HG03103 (cell line): ENCODE data around the gene G6PC3.
"Not testable (repeated sequence)": the region's sequence is repeated elsewhere in the genome, so short reads cannot be mapped to it uniquely, and the experiment has no call there.

Experiments used
- ATAC-seq: cut with Tn5 transposase; IDR thresholded peaks from one replicate; pipeline ENCODE4 v1.9.1; 2021; ENCODE audit warnings: low read depth; ENCODE audit not compliant: unreplicated experiment

G6PC3 gene

DNA sequence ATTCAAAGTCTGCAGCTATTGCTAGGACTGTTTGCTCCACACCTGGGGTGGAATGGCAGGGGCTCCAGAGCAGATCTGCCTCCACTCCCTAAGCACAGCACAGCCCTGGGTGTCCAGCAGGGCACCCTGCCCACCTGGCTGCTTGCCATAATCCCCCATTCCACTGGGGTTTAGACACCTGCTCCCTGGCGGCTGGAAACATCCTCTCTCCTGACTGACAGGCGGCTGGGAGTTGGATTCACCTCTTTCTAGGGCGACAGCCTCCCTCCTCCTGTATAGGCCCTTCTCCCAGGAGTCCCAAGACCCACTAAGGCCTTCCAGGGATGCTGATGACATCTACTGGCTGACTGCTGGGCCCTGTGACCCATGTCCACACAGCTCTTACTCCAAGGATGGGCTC, 34.9 kb downstream of the G6PC3 start:
- no peak for ATAC-seq

DNA sequence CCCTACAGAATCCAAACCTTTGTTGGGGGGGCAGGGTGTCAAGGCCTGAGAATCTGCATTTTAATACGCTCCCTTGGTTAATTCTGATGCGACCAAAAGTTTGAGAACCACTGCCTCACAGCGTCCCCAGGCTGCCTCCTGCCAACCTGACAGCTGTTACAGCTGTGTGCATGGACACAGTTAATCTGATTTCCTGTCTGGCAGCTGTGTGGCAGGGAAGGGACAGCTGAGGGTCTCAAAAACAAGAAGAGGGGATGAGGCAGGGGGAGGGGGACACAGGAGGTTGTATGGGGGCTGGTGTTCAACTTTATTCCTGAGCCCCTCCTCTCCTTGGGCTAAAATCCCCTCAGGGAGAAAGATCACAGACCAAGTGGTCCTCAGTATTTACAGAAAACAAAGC, 35.4 kb downstream of the G6PC3 start:
- ATAC-seq: no peak

DNA sequence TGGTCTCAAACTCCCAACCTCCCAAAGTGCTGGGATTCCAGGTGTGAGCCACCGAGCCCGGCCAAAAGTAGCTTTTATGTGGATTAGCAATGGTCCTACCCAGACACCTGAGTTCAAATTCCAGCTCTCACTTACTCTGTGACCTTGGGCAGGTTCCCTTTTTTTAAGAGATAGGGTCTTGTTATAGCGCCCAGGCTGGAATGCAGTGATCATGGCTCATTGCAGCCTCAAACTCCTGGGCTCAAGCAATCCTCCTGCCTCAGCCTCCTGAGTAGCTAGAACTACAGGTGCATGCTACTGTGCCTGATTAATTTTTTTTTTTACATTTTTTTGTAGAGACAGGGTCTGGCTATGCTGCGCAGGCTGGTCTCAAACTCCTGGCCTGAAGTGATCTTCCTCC, 36.3 kb downstream of the G6PC3 start:
- no peak for ATAC-seq

DNA sequence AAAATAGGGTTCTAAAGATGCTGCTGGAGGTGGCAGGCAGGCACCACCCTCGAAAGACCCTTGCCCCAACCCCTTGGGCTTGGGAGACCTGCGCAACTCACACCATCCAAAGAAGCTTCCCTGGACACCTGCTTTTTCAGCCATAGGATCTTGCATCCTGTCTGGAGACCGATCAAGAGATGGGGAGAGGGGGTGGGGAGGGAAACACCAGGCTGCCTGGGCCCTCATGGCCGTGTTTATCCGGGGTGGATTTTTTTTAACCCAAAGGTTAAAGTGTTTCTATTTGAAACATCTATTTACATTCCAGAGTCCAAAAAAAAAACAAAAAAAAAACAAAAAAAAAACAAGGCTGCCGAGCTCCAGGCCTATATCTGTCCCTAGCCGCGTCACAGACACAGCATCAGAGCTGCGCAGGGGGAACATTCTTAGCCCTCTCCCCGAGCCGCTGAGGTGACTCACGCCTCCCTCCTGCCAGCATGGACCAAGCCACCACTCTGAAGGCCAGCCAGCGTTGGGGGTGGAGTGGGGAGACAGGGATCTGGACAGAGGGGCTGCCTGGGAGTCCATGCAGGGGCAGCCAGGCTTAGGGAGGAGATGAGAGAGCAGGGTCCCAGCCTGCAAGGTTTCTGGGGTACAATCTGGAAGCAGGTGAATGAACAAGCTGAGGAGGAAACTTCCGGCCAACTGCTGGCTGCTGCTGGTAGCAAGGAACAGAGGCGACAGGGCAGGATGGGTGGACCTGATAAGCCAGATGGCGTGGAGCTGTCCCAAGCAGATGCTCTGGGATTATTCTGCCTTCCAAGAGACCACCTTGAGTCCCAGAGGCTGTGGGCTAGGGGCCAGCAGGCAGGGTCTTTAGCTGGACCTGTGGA, 38.1 kb downstream of the G6PC3 start:
- ATAC-seq: no peak

DNA sequence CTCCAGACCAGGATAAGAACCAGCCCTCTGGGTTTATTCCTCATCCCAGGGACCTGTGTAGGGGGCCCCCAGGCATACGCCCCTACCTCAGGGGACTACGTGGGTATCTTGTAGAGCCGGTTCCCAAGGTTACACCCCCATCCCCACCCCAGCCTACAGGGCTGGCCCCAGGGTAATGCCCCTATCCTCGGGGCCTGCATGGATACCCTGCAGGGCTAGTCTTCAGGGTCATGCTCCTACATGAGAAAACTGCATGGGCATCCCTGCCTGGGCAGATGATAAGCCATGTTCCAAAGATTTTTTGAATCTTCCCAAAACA, 38.7 kb downstream of the G6PC3 start:
- no peak for ATAC-seq

DNA sequence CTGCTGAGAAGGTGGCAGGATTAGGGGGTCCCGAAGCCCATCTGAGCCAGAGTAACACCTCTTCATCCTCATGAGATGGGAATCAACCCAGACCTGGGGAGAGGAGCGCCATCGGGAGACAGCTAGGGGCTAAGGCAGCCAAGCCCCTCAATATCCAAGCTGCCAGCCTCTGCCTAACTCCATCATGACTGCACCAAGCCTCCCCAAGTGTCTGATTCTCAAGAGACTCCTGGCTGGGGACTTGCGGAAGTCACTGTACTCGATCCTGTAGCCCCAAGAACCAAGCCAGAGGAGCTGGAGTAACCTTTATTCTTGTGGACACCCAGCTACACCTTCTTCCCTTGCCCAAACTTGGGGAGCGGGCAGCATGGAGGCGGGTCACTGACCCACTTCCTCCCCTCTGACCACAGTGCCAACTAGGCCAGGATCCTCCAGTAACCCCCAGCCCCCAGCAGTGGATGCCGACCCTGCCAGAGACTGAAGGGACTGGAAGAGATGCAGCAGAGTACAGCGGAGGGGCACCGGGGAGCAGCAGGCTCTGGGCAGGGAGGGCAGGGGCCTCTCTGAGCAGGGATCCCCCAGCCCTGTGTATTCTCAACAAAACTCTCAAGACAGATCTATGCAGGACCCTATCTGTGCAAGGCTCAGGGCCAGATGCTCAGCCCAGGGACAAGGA, 39.6 kb downstream of the G6PC3 start:
- no peak for ATAC-seq

DNA sequence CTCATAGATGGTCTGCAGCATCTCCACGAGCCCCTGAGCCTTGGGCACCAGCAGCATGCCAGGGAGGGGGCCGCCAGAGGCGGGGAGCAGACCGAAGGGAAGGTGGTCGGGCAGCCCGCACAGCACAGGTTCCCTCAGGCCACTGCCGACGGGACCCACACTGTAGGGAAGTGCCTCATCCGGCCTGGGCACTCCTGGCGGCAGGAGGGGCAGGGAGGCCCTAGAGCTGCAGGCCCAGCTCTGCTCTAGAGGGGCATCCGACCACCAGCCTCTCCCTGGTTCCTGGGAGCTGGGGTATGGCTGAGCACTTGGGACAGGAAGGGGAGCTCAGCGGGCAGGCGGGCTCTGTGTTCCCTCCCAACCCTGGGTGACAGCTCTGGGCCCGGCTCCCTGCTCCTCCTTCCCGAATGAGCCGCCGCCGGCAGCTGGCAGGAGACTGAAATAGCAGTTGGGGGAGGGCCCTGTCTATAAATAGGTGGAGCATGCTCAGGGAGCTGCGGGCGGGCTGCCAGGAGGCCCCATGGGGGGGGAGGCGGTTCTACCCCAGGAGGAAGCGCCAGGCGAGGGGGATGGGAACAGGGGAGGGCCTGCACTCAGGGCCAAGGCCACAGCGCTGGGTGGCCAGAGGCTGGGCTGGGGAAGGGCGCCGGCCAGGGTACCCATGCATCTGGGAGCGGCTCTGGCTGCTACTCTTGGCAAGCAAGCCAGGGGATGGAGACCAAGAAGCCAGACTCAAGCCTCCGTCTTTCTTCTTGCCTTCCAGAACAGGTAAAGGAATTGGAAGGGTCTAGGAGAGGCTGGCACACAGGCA, 40.5 kb downstream of the G6PC3 start:
- ATAC-seq: peak; percentile 48

DNA sequence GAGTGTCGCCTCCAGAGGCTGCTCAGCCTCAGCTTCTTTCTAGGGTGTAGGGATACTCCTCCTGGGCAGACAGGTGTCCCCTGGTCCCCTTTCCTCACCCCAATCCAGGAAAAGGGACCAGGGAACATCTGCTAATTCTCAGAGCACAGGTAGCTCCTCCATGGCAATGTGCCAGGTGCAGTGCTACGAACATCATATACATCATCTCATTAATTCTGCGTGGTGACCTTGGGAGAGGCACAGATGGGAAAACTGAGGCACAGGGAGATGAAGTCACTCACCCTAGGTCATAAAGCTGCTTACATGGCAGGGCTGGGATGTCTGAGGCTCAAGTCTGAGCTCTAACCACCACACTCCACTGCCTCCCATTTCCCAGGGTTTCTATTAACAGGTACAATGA, 41.2 kb downstream of the G6PC3 start:
- ATAC-seq: no peak

DNA sequence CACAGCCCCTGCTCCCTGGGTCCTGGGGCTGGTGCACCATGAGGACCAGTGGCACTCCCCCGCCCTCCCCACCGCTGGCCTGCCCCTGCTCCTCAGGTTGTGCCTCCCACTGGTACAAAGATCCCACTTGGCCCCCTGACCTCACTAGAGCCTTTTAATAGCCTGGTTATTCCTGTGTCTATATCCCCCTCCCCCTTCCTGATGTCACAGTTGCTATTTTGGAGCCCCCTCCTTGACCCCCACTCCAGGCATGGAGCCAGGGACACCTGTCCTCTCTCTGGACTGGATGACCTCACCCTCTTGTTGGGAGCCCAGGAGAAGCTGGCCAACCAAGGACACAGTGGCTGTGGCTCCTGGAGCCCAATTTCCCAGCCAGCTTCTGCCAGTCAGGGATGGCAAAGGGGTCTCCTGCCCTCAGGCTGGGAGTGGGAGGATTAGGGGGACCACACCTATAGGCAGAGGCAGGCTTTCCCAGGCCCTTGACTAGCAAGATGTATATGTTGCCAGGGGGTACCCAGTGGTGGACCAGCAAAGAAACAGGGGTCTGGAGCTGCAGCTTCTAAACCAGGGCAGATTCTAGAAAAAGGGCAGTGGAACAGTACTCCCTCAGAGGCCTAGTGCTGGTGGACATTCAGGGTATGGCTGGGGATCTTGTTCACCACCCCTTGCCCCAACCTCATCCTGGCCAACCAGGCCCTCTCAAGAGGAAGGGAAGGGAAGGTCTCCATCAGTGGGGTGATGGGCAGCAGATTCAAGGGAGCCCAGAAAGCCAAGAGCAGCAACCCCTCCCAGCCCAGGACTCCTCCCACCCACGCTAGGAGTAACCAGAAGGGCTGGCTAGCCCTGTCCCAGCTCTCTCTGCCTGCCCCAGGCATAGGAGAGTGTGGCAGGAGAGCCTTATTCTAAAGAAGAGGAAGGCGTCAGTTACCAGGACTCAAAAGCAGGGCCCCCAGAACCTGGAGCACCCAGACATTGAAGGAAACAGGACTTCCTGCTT, 42.0 kb downstream of the G6PC3 start:
- ATAC-seq: no peak

DNA sequence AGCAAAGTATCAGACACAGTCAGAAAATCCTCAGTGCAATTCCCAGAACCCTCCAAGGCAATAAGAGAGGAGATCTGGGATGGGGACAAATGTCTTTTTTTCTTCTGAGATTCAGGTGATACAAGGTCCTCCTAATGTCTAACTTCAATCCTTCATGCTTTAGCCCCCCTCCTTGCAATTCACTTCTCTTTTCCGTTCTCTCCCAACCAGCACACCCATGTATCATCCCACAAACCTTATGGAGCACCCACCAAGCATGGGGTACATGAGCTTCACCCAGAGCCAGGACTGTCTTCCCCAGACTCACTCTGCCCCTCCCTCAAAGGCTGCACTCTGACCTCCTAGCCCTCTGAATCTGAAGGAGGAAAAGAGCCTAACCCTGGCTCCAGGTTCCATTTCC, 42.8 kb downstream of the G6PC3 start:
- no peak for ATAC-seq

DNA sequence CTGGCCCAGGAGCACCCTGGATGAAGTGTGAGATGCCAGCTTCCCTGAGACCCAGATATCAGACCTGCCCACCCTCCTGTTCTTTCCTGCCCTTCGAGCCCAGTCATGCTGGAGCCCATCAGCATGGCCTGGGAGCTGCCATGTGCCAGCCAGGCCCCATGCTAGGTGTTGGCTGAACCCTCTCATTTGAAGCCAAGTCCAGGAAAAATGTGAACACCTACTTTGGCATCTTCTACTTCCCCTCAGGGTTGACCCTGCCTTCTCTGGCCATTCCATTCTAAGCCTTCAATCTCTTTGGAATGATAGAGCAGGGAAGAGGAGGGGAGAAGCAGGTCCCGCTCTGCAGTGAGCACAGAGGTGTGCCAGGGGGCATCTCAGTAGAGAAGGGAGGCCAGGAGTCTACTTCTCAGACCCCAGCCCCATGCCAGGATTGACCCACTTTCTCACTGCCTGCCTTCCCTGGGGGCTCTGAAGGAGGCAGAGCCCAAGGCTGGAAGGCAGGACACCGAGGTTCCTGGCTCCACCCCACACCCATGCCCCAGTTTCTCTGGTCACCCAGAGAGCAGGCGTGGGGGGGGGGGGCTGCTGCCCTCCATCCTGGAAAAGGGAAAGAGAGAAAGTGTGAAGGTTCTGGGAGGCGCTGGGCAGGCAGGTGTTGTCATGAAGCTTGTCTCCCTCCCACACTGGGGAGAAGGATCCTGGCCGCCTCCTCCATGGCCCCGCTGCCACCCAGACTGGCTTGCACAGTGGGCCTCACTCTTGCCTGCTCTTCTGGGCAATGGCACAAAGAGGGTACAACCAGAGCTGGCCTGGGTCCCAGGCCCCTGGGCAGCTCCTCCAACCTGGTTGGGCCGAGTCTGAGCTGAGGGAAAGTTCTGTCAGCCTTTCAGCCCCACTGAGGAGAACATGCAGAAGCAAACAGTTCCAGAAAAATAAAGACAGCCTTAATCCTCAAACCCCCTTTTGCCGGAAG, 43.6 kb downstream of the G6PC3 start:
- no peak for ATAC-seq

DNA sequence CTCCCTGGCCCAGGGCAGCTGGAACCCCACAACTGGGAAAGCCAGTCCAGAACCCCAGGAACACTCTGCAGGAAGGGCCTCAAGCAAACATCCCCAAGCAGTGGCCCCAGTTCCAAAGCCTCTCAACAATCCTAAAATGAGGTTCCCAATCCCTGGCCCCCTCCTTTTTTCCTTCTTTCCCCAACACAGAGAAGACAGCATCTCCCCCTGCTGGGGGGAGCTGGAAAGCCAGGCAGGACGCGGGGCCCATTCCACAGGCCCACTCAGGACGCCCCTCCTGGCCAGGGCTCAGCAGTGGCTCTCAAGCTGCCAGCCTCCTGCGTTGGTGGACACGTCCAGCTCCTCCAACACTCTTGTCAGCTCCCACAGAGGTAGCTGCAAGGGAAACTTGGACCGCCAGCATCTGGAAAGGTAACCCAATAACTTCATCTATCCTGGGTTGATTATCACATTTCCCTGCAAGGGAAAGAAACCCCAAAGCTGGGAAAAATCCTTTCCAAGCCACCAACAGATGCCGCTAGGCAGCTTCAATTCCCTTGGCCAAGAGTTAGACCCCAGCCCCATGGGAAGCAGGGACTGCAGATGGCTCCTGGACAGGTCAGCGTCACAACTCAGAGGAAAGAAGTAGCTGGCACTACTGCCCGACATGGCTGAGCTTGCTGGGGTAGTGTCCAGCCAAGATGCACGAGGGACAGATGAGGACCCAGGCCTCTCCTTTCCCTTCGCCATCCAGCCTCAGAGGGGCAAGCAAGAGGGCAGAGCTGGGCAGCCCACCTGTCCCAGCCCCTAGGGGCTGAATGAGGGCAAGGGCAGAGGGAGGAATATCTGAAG, 45.3 kb downstream of the G6PC3 start:
- ATAC-seq: no peak

DNA sequence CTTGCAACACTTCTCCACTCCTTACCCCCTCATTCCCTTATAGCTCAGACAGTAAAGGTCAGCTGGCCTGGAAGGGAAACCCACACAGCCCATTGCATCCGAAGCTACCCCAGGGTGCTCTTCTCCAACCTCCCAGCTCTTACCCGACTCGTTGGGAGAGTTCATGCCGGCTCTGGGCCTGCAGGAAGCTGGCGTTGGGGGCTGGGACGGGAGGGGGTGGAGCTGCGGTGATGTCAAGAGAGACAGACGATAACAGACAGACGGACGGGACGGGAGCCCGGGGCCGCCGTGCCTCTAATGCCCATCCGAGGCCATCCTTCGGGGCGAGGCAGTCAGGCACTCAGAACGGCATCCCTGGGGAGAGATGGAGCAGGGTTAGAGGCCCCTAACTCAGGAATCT, 46.8 kb downstream of the G6PC3 start:
- ATAC-seq: no peak

DNA sequence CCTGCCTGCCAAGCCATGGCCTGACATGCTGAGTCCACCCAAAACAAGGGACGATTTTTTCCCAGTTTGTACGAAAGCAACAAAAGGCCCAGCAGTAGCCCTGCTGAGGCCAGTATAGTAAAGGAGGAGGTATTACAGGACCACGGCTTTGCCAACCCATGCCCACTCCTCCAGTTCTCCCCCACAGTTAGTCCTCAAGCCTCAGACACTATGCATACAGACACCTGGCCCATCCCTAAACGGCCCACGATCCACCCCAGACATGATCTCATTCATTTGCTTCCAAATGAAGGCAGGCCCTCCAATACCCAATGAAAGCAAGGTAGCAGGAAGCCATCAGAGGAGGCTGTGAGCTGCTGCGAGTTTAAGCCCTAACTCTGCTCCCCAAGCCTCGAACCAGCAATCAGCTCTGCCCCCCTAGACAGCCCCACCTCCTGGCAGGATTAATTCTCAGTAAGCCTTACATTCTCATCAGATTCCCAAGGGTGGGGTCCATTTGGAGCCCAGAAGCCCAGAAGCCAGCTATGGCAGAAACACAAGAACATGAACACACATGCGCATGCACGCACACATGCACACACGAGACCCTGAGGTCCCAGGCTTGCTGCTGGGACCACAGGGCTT, 48.0 kb downstream of the G6PC3 start:
- ATAC-seq: no peak

DNA sequence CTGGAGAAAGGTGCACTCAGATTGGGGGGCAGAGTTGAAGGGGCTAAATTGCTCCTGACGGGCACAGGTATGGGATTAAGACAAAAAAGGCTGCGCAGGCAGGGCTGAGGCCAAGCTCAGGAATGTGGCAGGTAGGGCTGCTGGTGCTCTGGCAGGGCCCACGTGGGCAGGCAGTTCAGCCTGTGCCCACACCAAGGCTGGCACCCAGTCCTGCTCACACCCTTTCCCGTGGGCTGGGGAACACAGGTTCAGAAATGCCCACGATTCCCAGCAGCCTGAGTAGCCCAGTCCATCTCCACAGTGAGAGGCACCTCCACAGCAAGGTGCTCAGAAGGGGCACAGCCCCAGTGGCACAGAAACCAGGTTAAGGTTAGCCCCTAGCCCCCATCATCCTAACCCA, 48.5 kb downstream of the G6PC3 start:
- ATAC-seq: no peak

DNA sequence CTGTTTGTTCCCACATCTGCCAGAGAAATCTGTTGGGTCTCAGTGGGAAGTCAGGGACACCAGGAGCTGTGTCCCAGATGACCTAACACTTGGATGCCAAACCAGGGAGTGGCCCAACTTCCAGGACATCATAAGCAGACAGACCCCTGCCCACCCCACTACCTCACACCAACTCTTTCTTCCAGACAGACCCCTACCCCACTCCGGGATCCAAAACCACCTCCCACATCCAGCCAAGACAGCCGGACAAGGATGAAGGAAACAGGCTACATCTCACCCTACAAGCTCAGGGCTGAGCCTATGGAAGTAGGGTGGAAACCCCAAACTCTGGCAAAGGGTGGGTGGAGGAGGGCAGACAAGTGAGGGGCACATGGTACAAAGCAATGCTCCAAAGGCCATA, 49.3 kb downstream of the G6PC3 start:
- no peak for ATAC-seq

DNA sequence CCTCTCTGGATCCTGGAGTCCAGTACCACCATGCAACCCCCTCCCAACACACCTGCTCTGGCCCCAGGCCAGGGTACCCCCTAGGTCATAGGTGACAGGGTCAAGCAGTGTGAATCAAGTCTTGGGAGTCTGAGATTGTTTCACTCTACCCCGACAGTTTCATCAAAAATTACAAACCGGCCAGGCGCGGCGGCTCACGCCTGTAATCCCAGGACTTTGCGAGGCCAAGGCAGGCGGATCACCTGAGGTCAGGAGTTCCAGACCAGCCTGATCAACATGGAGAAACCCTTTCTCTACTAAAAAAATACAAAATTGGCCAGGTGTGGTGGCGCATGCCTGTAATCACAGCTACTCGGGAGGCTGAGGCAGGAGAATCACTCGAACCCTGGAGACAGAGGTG, 49.7 kb downstream of the G6PC3 start:
- ATAC-seq: not testable (repeated sequence)
